GM21515 (cell line): ENCODE results near the gene SNRNP70.
"Not testable (repeated sequence)": the region's sequence is repeated elsewhere in the genome, so short reads cannot be mapped to it uniquely, and the experiment has no call there.

Experiments
- ATAC-seq: cut with Tn5 transposase; IDR thresholded peaks from one replicate; pipeline ENCODE4 v1.9.1; 2021; ENCODE audit not compliant: unreplicated experiment

Gene SNRNP70

GRCh38 chr19:49085020-49085867, at the start of gene SNRNP70:
SNRNP70 (plus strand) TSS chr19:49085451; CDS start chr19:49086415, 964 bp downstream.
- ATAC-seq = peak; percentile 77

- ATAC-seq = not testable (repeated sequence)
These were observed 48.4 kb upstream of the SNRNP70 start, which contains the start of gene CGB1 for GRCh38 chr19:49036815-49037214. CGB1 (minus strand) TSS chr19:49036895; CDS start chr19:49036711, 184 bp downstream.

- ATAC-seq = not testable (repeated sequence)
These were observed 47.1 kb upstream of the SNRNP70 start for GRCh38 chr19:49038111-49038510.

- ATAC-seq = not testable (repeated sequence)
These were observed 46.5 kb upstream of the SNRNP70 start for GRCh38 chr19:49038557-49039276.

GRCh38 chr19:49039736-49040135, 45.5 kb upstream of the SNRNP70 start:
- not testable (repeated sequence) for ATAC-seq

GRCh38 chr19:49042177-49042576, 43.1 kb upstream of the SNRNP70 start:
- ATAC-seq = no peak

- ATAC-seq = not testable (repeated sequence)
These were observed 42.6 kb upstream of the SNRNP70 start for GRCh38 chr19:49042666-49043065.

- ATAC-seq = not testable (repeated sequence)
These were observed 41.7 kb upstream of the SNRNP70 start, which contains the start of gene CGB5 for GRCh38 chr19:49043548-49043947. CGB5 (plus strand) TSS chr19:49043848; CDS start chr19:49044210, 362 bp downstream.

GRCh38 chr19:49049011-49049410, 36.2 kb upstream of the SNRNP70 start, which contains the start of gene CGB8:
CGB8 (minus strand) TSS chr19:49049111; CDS start chr19:49048739, 372 bp downstream.
- not testable (repeated sequence) for ATAC-seq

- not testable (repeated sequence) for ATAC-seq
These were observed 35.4 kb upstream of the SNRNP70 start for GRCh38 chr19:49049834-49050233.

GRCh38 chr19:49050376-49051033, 34.7 kb upstream of the SNRNP70 start:
- ATAC-seq = not testable (repeated sequence)

- no peak for ATAC-seq
These were observed 28.9 kb upstream of the SNRNP70 start for GRCh38 chr19:49056101-49056901.

- not testable (repeated sequence) for ATAC-seq
These were observed 28.2 kb upstream of the SNRNP70 start for GRCh38 chr19:49056902-49057596.

- no peak for ATAC-seq
These were observed 27.5 kb upstream of the SNRNP70 start, which contains the start of gene CGB7 for GRCh38 chr19:49057636-49058234. CGB7 (minus strand) TSS chr19:49057749; CDS start chr19:49055375, 2,374 bp downstream.

GRCh38 chr19:49058562-49058961, 26.7 kb upstream of the SNRNP70 start:
- ATAC-seq = no peak

- no peak for ATAC-seq
These were observed 26.2 kb upstream of the SNRNP70 start for GRCh38 chr19:49059053-49059452.

- no peak for ATAC-seq
These were observed 24.3 kb upstream of the SNRNP70 start for GRCh38 chr19:49061000-49061399.

GRCh38 chr19:49061445-49061844, 23.8 kb upstream of the SNRNP70 start:
- ATAC-seq = no peak

- no peak for ATAC-seq
These were observed 21.1 kb upstream of the SNRNP70 start for GRCh38 chr19:49064029-49064629.
